ENCODE data around the gene NFATC1.
A peak's percentile ranks its signal among the peaks of the same experiment; 100 is the strongest.

Gene NFATC1

GRCh38 chr18:79571211-79572092 lies 175.7 kb downstream of the NFATC1 start:
- Mint-ChIP-seq H3K27me3 (no peaks in the 10 kb centered on the region), H3K4me1 (ENCODE audit: low read depth) (peaks cover 20% of the 10 kb centered on the region), H3K27ac (no peak overlapping the region), H3K36me3 (peaks cover 3% of the 10 kb centered on the region), H3K4me3 (no peak overlapping the region), H3K9me3 (ENCODE audit: low read depth) (no peaks in the 10 kb centered on the region)

GRCh38 chr18:79572093-79572780 lies 176.5 kb downstream of the NFATC1 start:
- H3K27me3 Mint-ChIP-seq = no peaks in the 10 kb centered on the region
- no peak overlapping the region for H3K4me3 Mint-ChIP-seq
- no peak overlapping the region for H3K27ac Mint-ChIP-seq

DNA sequence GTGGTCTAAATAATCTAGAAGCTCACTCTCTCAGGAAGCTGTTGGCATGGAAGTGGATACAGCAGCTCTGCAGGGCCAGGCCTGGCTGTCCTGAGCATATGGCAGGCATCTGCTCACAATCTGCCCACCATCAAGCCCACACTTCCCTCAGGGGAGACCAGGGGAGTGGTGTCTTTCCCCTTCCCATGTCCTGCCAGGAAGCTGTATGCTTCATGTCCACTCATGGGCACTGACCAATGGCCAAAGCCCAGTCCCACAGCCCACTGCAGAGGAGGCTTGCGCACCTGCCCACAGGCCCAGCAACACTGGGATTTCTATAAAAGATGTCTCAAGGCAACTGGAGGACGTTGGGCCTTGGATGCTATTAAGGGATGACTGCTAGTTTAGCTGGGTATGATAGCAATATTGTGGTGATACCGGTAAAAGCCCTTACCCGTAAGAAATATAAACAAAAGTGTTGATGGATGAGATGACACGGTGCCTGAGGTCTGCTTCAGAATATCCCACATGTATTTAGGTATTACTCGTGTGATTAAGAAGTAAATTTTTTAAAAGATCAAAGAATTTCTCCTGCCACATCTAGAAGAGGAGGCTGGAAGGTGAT lies 177.2 kb downstream of the NFATC1 start:
- Mint-ChIP-seq H3K27me3 (no peaks in the 10 kb centered on the region), H3K4me3 (no peak overlapping the region), H3K36me3 (peaks cover 3% of the 10 kb centered on the region), H3K27ac (no peak overlapping the region), H3K9me3 (ENCODE audit: low read depth) (no peaks in the 10 kb centered on the region), H3K4me1 (ENCODE audit: low read depth) (peaks cover 20% of the 10 kb centered on the region)

More at GRCh38 chr18:79572093-79572780, 176.5 kb downstream of the NFATC1 start:
- Mint-ChIP-seq H3K36me3 (peaks cover 3% of the 10 kb centered on the region), H3K4me1 (ENCODE audit: low read depth) (peaks cover 20% of the 10 kb centered on the region), H3K9me3 (ENCODE audit: low read depth) (no peaks in the 10 kb centered on the region)

DNA sequence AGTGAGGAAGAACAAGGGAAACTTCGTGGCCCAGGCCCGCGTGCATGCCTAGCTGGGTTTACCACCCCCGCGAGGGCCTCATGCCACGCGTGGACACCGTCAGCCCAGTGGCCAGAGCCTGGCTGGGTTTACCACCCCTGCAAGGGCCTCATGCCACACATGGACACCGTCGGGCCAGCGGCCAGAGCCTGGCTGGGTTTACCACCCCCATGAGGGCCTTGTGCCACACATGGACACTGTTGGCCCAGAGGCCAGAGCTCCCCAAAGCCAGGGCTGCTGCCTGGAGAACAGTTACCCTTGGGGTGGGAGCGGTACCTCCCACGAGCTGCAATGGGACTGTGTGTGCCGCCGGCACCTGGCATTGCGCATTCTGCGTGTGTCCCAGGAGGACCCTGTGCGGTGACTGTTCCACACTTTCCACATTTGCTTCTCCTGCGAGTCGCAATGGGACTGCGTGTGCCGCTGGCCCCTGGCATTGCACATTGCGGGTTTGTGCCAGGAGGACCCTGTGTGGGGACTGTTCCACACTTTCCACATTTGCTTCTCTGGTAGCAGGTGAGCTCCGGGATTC lies 178.3 kb downstream of the NFATC1 start:
- Mint-ChIP-seq H3K4me1 (ENCODE audit: low read depth) (peaks cover 24% of the 10 kb centered on the region), H3K27me3 (no peaks in the 10 kb centered on the region), H3K4me3 (no peak overlapping the region), H3K27ac (no peak overlapping the region), H3K9me3 (ENCODE audit: low read depth) (no peaks in the 10 kb centered on the region), H3K36me3 (peaks cover 3% of the 10 kb centered on the region)

DNA sequence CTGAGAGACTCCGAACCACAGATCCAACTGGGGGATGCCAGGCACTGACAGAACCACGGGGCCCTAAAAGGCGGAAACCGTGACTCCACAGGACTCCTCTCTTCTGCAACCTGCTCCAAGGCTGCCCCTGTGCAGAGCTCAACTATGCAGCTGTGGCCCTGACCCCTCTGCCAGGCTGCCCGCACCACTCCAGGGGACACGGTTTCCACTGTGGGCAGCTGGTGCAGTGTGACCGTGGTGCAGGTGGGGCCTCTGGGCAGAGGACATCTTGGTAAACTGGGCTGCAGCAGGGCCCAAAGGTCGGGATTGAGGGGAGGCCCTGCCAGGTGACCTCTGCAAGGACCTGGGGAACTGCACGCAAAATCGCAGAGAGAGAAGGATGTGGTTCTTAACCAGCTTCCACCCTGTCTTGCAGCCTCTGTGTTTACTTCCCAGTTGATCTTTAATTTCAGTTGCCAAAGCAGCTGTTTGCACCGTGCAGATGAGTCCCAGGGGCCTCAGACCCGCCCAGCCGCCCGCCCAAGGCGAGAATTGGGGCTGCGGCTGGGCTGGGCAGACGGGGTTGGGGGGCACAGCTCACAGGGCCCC lies 179.3 kb downstream of the NFATC1 start:
- Mint-ChIP-seq H3K27ac (no peak overlapping the region), H3K27me3 (no peaks in the 10 kb centered on the region), H3K4me1 (ENCODE audit: low read depth) (peaks cover 24% of the 10 kb centered on the region), H3K36me3 (peaks cover 3% of the 10 kb centered on the region), H3K4me3 (no peak overlapping the region), H3K9me3 (ENCODE audit: low read depth) (no peaks in the 10 kb centered on the region)

DNA sequence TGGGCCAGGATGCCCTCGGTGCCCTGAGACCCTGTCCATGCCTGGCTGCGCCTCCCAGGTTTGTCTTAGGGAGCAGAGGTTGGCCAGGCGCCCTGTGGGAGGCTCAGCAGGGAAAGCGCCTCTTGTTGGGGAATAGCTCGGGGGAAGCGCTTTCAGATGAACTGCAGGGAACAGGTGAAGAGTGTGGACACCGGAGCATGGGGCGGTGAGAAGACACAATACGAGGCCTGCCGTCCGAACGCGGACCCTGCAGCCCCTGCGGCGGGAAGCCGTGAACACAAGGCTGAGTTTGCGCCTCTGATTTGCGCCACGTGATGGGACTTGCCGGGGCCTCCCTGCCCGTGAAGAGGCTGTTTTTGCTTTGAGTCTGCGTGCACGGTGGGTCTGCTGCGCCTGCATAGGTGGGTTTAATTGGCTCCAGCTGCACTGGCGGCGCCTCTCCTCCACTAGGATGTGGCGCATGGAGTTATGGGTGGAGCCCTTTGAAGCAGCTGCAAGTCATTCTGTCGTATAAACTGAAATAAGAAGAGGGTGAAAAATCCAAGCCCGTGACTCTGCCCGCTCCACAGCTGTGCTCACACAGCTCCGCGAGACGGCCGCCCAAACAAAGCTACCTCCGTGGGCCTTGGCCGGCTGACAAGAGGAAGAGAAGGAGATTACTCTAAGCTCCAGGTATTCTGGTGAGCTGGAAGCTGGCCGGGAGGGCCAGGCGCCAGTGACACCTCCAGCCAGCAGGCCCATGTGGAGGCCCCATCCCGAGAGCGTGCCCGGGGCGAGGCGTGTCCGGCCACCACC lies 180.4 kb downstream of the NFATC1 start:
- peaks cover 3% of the 10 kb centered on the region for H3K36me3 Mint-ChIP-seq
- peaks cover 19% of the 10 kb centered on the region for H3K4me1 Mint-ChIP-seq (ENCODE audit: low read depth)
- H3K27ac Mint-ChIP-seq = no peak overlapping the region
- H3K4me3 Mint-ChIP-seq = no peak overlapping the region
- no peaks in the 10 kb centered on the region for H3K27me3 Mint-ChIP-seq
- H3K9me3 Mint-ChIP-seq (ENCODE audit: low read depth) = no peaks in the 10 kb centered on the region

- Mint-ChIP-seq H3K27me3 (no peaks in the 10 kb centered on the region), H3K36me3 (peaks cover 3% of the 10 kb centered on the region), H3K4me3 (no peak overlapping the region), H3K9me3 (ENCODE audit: low read depth) (no peaks in the 10 kb centered on the region), H3K27ac (no peak overlapping the region), H3K4me1 (ENCODE audit: low read depth) (peaks cover 19% of the 10 kb centered on the region)
These were observed 181.1 kb downstream of the NFATC1 start for GRCh38 chr18:79576686-79577351.

DNA sequence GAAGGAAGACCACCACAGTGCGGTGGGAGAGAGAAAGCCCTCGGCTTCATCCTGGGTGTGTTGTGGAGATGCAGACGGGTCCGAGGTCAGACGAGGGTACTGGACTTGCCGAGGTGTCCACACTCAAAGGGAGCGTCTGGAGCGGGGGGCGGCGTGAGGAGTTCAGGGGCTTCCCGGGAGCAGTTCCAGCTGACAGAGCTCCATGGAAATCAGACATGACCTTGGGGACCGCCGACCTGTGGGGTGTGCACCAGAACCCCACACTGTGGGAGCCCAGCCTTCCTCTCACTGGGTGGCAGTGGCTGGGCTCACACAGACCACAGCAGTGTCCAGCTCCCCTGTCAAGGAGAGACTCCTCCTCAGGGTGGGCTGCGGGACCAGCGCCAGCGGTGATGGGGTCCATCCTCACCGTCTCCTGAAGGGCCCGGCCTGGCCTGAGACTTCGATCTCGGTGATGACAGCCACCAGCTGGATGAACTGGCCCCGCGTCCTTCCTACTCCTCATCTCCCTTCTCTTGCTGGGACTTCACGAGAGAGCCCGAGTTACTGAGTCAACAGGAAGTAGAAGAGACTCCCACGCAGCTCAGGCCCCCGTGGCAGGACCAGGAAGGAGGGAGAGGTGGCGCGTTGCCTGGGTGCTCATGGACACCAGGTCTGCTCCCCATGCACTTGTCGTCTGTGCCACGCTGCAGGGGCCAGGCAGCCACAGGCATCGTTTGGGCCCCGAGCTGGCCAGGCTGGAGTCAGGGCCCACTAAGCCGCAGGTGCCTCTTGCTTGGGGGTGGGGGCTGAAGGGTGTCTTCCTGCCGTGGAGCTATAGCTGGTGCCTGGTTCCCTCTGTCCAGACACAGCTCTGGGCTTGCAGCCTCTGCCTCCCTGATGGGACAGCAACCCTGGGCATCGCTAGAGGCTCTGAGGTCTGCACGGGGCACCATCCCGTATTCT lies 182.0 kb downstream of the NFATC1 start:
- Mint-ChIP-seq H3K36me3 (peaks cover 3% of the 10 kb centered on the region), H3K27ac (no peak overlapping the region), H3K9me3 (ENCODE audit: low read depth) (no peaks in the 10 kb centered on the region), H3K4me1 (ENCODE audit: low read depth) (peaks cover 19% of the 10 kb centered on the region), H3K4me3 (no peak overlapping the region), H3K27me3 (no peaks in the 10 kb centered on the region)

GRCh38 chr18:79578396-79579260 lies 182.9 kb downstream of the NFATC1 start:
- peaks cover 19% of the 10 kb centered on the region for H3K4me1 Mint-ChIP-seq (ENCODE audit: low read depth)
- H3K27me3 Mint-ChIP-seq = no peaks in the 10 kb centered on the region
- no peaks in the 10 kb centered on the region for H3K9me3 Mint-ChIP-seq (ENCODE audit: low read depth)
- H3K36me3 Mint-ChIP-seq = no peaks in the 10 kb centered on the region
- no peak overlapping the region for H3K4me3 Mint-ChIP-seq
- peak overlapping the region; percentile 41 for H3K27ac Mint-ChIP-seq

All from activated naive CD8-positive, alpha-beta T cell (primary cell).